CD4-positive, alpha-beta T cell (primary cell): ENCODE data around the gene FBXO11. TPM values are rescaled to one million over a fixed set of nuclear protein-coding genes. Genes with fewer than 3 reads are reported as not detected.

Source experiments
- ATAC-seq: fragments of 200-7000 bp; cut with Tn5 transposase; one replicate; pipeline ENCODE4 v1.10.0; 2022; ENCODE audit warnings: mild to moderate bottlenecking; ENCODE audit not compliant: poor library complexity
- CTCF ChIA-PET: fragments of 350-600 bp; sonication (Branson Sonifier 250); formaldehyde crosslinking; loops from one replicate; lab custom pipeline; 2021; ENCODE audit warnings: antibody characterized with exemption, inconsistent platforms; lab: Charles Lee
- POLR2A ChIA-PET: fragments of 350-600 bp; sonication (Branson Sonifier 250); formaldehyde crosslinking; loops from one replicate; lab custom pipeline; 2021; ENCODE audit warnings: antibody characterized with exemption, inconsistent platforms; lab: Charles Lee
- DNase-seq, 14 experiments: peaks; one replicate each; pipeline ENCODE4 v3.0.0-alpha.2; 2013 to 2020; ENCODE audit warnings: mixed read lengths in 2 of 14
- H3K27ac ChIP-seq, 2 donors: one replicate each; pipeline versions ENCODE4 v1.5.1 to v1.7.0; 2013; ENCODE audit warnings: low read length in 2 of 2, low read depth in 1 of 2, mild to moderate bottlenecking in 1 of 2
- H3K27me3 ChIP-seq, 2 experiments: 1 replicate in 1 of 2; 2 replicates in 1 of 2; pipeline versions ENCODE4 v1.6.1 to v1.7.0; 2013; ENCODE audit warnings: low read length in 2 of 2, control low read depth in 1 of 2, mild to moderate bottlenecking in 1 of 2, moderate library complexity in 1 of 2; ENCODE audit not compliant: insufficient read depth in 2 of 2, control insufficient read depth in 1 of 2
- H3K36me3 ChIP-seq: one replicate; pipeline ENCODE4 v1.6.1; 2013; ENCODE audit warnings: low read length, control low read depth; ENCODE audit not compliant: insufficient read depth
- H3K4me1 ChIP-seq: one replicate; pipeline ENCODE4 v1.6.1; 2013; ENCODE audit warnings: low read length, control low read depth; ENCODE audit not compliant: insufficient read depth
- H3K4me3 ChIP-seq: one replicate; pipeline ENCODE4 v1.5.1; 2013; ENCODE audit warnings: mild to moderate bottlenecking, low read length, moderate library complexity
- H3K9me3 ChIP-seq, 2 experiments: 1 replicate in 1 of 2; 2 replicates in 1 of 2; pipeline versions ENCODE4 v1.6.1 to v1.7.0; 2013; ENCODE audit warnings: low read length in 2 of 2, mild to moderate bottlenecking in 2 of 2, control low read depth in 1 of 2, moderate library complexity in 1 of 2; ENCODE audit not compliant: control insufficient read depth in 1 of 2, insufficient read depth in 1 of 2
- H3K27ac Mint-ChIP-seq: one replicate; pipeline ENCODE4 v1.8.0; 2020; ENCODE audit warnings: mixed read lengths
- H3K27me3 Mint-ChIP-seq: one replicate; pipeline ENCODE4 v1.8.0; 2021; ENCODE audit warnings: mixed read lengths
- H3K36me3 Mint-ChIP-seq: one replicate; pipeline ENCODE4 v1.8.0; 2021; ENCODE audit warnings: low read depth, mixed read lengths
- H3K4me1 Mint-ChIP-seq: one replicate; pipeline ENCODE4 v1.8.0; 2021; ENCODE audit warnings: low read depth, mixed read lengths
- H3K4me3 Mint-ChIP-seq: one replicate; pipeline ENCODE4 v1.8.0; 2020; ENCODE audit warnings: mild to moderate bottlenecking, mixed read lengths
- H3K9me3 Mint-ChIP-seq: one replicate; pipeline ENCODE4 v1.8.0; 2020; ENCODE audit warnings: mixed read lengths
- intact Hi-C, 2 experiments: fragments of 100-400 bp; cut with DNase I in 1 of 2; cut with micrococcal nuclease in 1 of 2; formaldehyde crosslinking; loops; one replicate each; pipeline versions ENCODE4 v1.15.1 to v1.9.0; 2023 to 2025; cut with DNase I, micrococcal nuclease
- total RNA-seq, 174 experiments: library from RNA in 2 of 174; stranded (reverse) in 2 of 174; gene quantifications; one replicate each; pipeline ENCODE4 v1.2.3 and lab custom pipeline; 2021 to 2026
- TF ChIP-seq, protein P1 (sequence below): fragments of 200-600 bp; IDR thresholded peaks from one replicate; pipeline ENCODE4 v1.8.0; 2022; ENCODE audit warnings: antibody characterized with exemption, mild to moderate bottlenecking

Gene FBXO11
- total RNA-seq, 2 experiments from 2014 or later = 121 to 126 TPM

DNA sequence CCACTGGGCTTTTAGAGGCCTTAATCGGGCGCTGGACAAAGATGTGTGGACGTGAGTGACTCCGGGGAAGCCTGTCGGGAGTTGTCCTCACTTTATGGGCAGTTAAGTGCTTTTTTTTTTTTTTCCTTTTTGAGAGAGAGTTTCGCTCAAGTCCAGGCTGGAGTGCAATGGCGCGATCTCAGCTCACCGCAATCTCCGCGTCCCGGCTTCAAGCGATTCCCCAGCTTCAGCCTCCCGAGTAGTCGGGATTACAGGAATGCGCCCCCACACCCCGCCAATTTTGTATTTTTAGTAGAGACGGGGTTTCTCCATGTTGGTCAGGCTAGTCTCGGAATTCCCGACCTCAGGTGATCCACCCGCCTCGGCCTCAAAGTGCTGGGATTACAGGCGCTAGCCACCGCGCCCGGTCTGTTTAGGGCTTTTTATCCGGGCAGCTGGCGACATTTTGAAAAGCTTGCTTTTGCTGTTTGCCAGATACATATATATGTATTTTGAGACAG, 121.9 kb downstream of the FBXO11 start:
- Mint-ChIP-seq H3K27me3 (no peaks in the 10 kb centered on the region), H3K4me1 (peaks cover 29% of the 10 kb centered on the region), H3K27ac (peak overlapping the region; percentile 86), H3K9me3 (no peaks in the 10 kb centered on the region), H3K36me3 (peaks cover 4% of the 10 kb centered on the region), H3K4me3 (peak overlapping the region; percentile 95)
- TF ChIP-seq, protein P1, sequence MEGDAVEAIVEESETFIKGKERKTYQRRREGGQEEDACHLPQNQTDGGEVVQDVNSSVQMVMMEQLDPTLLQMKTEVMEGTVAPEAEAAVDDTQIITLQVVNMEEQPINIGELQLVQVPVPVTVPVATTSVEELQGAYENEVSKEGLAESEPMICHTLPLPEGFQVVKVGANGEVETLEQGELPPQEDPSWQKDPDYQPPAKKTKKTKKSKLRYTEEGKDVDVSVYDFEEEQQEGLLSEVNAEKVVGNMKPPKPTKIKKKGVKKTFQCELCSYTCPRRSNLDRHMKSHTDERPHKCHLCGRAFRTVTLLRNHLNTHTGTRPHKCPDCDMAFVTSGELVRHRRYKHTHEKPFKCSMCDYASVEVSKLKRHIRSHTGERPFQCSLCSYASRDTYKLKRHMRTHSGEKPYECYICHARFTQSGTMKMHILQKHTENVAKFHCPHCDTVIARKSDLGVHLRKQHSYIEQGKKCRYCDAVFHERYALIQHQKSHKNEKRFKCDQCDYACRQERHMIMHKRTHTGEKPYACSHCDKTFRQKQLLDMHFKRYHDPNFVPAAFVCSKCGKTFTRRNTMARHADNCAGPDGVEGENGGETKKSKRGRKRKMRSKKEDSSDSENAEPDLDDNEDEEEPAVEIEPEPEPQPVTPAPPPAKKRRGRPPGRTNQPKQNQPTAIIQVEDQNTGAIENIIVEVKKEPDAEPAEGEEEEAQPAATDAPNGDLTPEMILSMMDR = no peak
- DNase-seq (peak in 1 of 14 experiments; percentile 45), ATAC-seq (no peak)
- H3K4me1 ChIP-seq = peaks cover 39% of the 10 kb centered on the region
- H3K27me3 ChIP-seq = no peaks in the 10 kb centered on the region
- POLR2A ChIA-PET = interaction anchor here (2.2 kb wide), 1 partner anchor 123 kb away, joined by 20 read pairs; the partner anchor contains the start of gene FBXO11
- H3K36me3 ChIP-seq = no peaks in the 10 kb centered on the region
- CTCF ChIA-PET = interaction anchor here (0.9 kb wide), 1 partner anchor 13 kb away, joined by 3 read pairs; no protein-coding TSS in a partner anchor
- intact Hi-C loops = loop anchor here in 1 of 2 experiments (5.0 kb wide), 2 partner anchors 113 to 867 kb away; partner anchors contain the start of gene MCFD2
- no peak overlapping the region for H3K27ac ChIP-seq
- peak overlapping the region; percentile 78 for H3K4me3 ChIP-seq
- H3K9me3 ChIP-seq = no peaks in the 10 kb centered on the region

DNA sequence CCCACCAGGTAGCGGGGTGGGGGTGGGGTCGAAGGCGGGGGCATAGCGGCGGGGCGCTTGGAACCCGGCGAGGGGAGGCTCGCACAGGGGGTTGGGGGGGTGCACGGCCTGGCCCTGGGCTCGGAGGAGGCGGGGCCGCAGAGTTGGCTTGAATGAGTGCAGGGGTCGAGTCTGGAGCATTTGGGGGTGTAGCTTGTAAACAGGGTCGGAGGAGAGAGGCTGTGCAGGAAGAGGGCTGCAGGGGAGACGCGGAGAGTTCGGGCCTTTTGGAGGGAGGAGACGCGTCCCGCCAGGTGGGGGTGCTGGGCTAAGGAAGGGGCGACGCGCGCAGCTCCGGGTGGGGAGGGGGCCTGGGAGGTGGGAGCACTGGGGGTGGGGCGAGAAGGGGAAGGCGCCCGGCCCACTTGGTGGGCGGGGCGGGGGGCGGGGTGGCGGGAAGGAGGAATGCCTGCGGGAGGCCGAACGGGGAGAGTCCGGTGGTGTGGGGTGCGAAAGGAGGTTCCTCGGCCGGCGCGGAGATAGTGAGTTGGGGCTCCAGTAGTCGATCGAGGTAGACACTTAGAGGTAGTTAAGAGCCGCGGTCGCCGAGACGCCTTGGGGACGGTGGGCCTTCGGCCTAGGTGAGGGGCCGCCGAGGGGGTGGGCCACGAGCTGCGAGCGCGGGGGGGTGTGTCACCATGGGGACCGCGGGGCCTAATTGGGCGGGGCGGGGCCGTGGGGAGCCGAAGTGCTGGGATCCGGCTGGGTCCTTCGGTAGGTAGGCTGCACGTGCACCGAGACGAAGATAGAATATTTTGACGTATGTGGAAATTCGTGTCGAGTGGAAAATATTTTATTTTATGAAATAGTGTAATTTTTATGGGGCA, 122.6 kb downstream of the FBXO11 start:
- Histone ChIP-seq H3K27ac (peak overlapping the region; percentile 64 to 84), H3K36me3 (no peaks in the 10 kb centered on the region), H3K9me3 (no peaks in the 10 kb centered on the region), H3K4me1 (peaks cover 39% of the 10 kb centered on the region), H3K27me3 (no peaks in the 10 kb centered on the region), H3K4me3 (peak overlapping the region; percentile 78)
- Mint-ChIP-seq H3K4me3 (peak overlapping the region; percentile 95), H3K27ac (peak overlapping the region; percentile 86), H3K4me1 (peaks cover 29% of the 10 kb centered on the region), H3K9me3 (no peaks in the 10 kb centered on the region), H3K36me3 (peaks cover 4% of the 10 kb centered on the region), H3K27me3 (no peaks in the 10 kb centered on the region)
- CTCF ChIA-PET = interaction anchor here (0.9 to 1.3 kb wide), 2 partner anchors 12 to 16 kb away, joined by 3 to 11 read pairs; no protein-coding TSS in a partner anchor
- intact Hi-C loops = loop anchor here in 1 of 2 experiments (2.0 to 5.0 kb wide), 3 partner anchors 114 to 866 kb away; partner anchors contain the start of genes MCFD2 and MSH2
- DNase-seq (peak; percentile 28 to 88 (median 57)), ATAC-seq (peak; percentile 37)
- TF ChIP-seq, protein P1 = no peak
- POLR2A ChIA-PET = interaction anchor here (1.0 to 2.3 kb wide), 10 partner anchors 13 to 381 kb away, joined by 3 to 20 read pairs (median 6); partner anchors contain the start of genes FBXO11 and MSH2
